GM12878 (cell line): ENCODE results near the gene CPA2.

Source experiments
- ATF2 ChIP-seq: IDR thresholded peaks from 2 replicates; pipeline ENCODE4 v1.6.1; 2012; ENCODE audit warnings: low read length, inconsistent platforms
- BHLHE40 ChIP-seq, 2 experiments: fragments of 450-650 bp in 1 of 2; IDR thresholded peaks; 2 replicates each; pipeline ENCODE4 v1.6.1; 2011 to 2017; ENCODE audit warnings: low read depth in 2 of 2, borderline replicate concordance in 1 of 2, improper control_type of control experiment in 1 of 2, low read length in 1 of 2, mild to moderate bottlenecking in 1 of 2
- CHD4 ChIP-seq: fragments of 200-600 bp; sonication (generic); IDR thresholded peaks from 2 replicates; pipeline ENCODE4 v1.6.1; 2016; ENCODE audit warnings: mild to moderate bottlenecking
- CTCF ChIP-seq, 3 experiments: IDR thresholded peaks in 2 of 3; conservative IDR thresholded peaks in 1 of 3; 2 replicates each; pipeline ENCODE4 v1.5.1; 2011; ENCODE audit warnings: low read depth in 3 of 3, low read length in 3 of 3, mild to moderate bottlenecking in 3 of 3, control low read depth in 2 of 3, moderate library complexity in 2 of 3, inconsistent platforms in 1 of 3, mixed read lengths in 1 of 3; ENCODE audit not compliant: control insufficient read depth in 2 of 3, insufficient read depth in 1 of 3; ENCODE audit errors: extremely low read depth in 1 of 3
- EZH2 ChIP-seq: IDR thresholded peaks from 2 replicates; pipeline ENCODE4 v1.6.1; 2012; ENCODE audit warnings: low read depth, mild to moderate bottlenecking, control low read depth, inconsistent platforms, low read length, borderline replicate concordance; ENCODE audit not compliant: control insufficient read depth
- LARP7 ChIP-seq: fragments of 450-650 bp; IDR thresholded peaks from 2 replicates; pipeline ENCODE4 v1.6.1; 2017; ENCODE audit warnings: mild to moderate bottlenecking
- PBX3 ChIP-seq: IDR thresholded peaks from 2 replicates; pipeline ENCODE4 v1.6.1; 2011; ENCODE audit warnings: mild to moderate bottlenecking, low read depth, low read length, moderate library complexity; ENCODE audit not compliant: insufficient replicate concordance
- POLR2A ChIP-seq: IDR thresholded peaks from 2 replicates; pipeline ENCODE4 v1.6.1; 2011; ENCODE audit warnings: low read depth, mild to moderate bottlenecking, low read length
- POLR2AphosphoS2 ChIP-seq: IDR thresholded peaks from 2 replicates; pipeline ENCODE4 v1.6.1; 2011; ENCODE audit warnings: low read depth, mild to moderate bottlenecking, low read length, improper control_type of control experiment, moderate library complexity
- RAD21 ChIP-seq: IDR thresholded peaks from 2 replicates; pipeline ENCODE4 v1.6.1; 2011; ENCODE audit warnings: mild to moderate bottlenecking, low read depth, low read length, moderate library complexity; ENCODE audit not compliant: insufficient read depth
- RELA ChIP-seq: fragments of 450-650 bp; IDR thresholded peaks from 2 replicates; pipeline ENCODE4 v1.8.0; 2014; ENCODE audit warnings: borderline replicate concordance; ENCODE audit not compliant: partially characterized antibody
- SRF ChIP-seq, 2 experiments: IDR thresholded peaks; 2 replicates each; pipeline ENCODE4 v1.6.1; 2011; ENCODE audit warnings: low read depth in 2 of 2, low read length in 2 of 2, mild to moderate bottlenecking in 1 of 2, moderate library complexity in 1 of 2
- ZBTB40 ChIP-seq: fragments of 450-650 bp; IDR thresholded peaks from 2 replicates; pipeline ENCODE4 v1.6.1; 2016; ENCODE audit warnings: mild to moderate bottlenecking, moderate library complexity, borderline replicate concordance
- ZNF274 ChIP-seq: IDR thresholded peaks from one replicate; pipeline ENCODE4 v1.8.0; 2011; ENCODE audit not compliant: insufficient read length, insufficient read depth

- TF ChIP-seq RAD21 (no peak), ZBTB40 (no peak), LARP7 (no peak), ATF2 (no peak), RELA (no peak), CTCF (IDR thresholded peaks at IDR 0.05 in 2 of 3, conservative IDR thresholded peaks at IDR 0.05 in 1 of 3; ENCODE audit: control insufficient read depth in 2 of 3, extremely low read depth in 1 of 3, insufficient read depth in 1 of 3, low read depth in 3 of 3, low read length in 3 of 3) (no peak), SRF (IDR thresholded peaks at IDR 0.05; ENCODE audit: low read depth in 2 of 2, low read length in 2 of 2) (no peak), BHLHE40 (IDR thresholded peaks at IDR 0.05; ENCODE audit: borderline replicate concordance in 1 of 2, low read depth in 2 of 2, low read length in 1 of 2) (no peak), EZH2 (no peak), POLR2AphosphoS2 (no peak), POLR2A (no peak), CHD4 (no peak), ZNF274 (no peak), PBX3 (no peak)
These were observed 24.1 kb downstream of the CPA2 start for GRCh38 chr7:130290745-130291144.
